ENCODE data around the gene NPB. TPM values are rescaled to one million over a fixed set of nuclear protein-coding genes. Genes with fewer than 3 reads are reported as not detected.

Gene NPB
- total and polyA plus RNA-seq, 12 donors = 0.07 to 2.5 (median 0.35) TPM; not detected in 4

DNA sequence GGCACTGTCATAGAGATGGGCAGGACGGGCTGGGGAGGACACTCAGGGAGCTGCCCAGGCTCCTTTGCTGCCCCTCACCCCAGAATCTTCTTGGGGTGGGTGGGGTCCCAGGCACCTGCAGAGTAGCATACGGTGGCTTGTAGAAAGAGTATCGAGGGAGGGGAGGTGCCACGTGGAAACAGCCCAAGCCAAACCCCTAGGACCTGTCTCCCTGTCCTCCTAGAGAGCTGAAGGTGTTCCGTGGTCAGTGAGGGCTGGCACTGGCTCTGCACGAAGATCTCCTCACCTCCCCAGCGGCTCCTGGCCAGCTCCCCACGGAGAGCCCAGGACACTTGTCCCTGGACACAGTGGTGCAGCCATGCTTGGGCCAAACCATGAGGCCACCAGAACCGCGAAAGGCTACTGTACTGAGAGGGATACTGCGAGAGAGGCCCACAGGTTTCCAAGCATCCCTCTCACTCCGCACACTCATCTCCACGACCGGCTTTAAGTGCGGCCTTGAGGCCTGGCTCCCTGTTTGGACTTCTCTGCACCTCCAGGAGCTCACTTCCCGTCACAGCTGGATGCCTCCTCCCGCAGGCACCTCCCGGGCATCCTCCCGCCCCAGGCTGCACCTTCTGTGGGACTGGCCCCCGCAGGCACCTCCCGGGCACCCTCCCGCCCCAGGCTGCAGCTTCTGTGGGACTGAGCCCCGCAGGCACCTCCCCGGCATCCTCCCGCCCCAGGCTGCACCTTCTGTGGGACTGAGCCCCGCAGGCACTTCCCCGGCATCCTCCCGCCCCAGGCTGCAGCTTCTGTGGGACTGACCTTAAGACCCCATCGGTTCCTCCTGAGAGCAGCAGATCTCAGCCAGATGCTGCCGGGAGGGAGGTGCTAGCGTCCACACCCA, 27.5 kb downstream of the NPB start:
- intact Hi-C loops (cut with DNase I) = no loop called here
- 91 to 95% (median 91%) methylated on average over 8 to 31 of the region's 31 CpGs for WGBS, 4 donors
- H3K36me3 ChIP-seq (replicated peaks in 1 of 2) = no peaks in the 10 kb centered on the region
- no peak overlapping the region for H3K27ac ChIP-seq
- H3K9me3 ChIP-seq (replicated peaks in 1 of 3) = no peaks in the 10 kb centered on the region
- TF ChIP-seq POLR2A (IDR thresholded peaks at IDR 0.05) = no peak
- TF ChIP-seq CTCF (IDR thresholded peaks at IDR 0.05) = no peak
- no peak overlapping the region for H3K4me3 ChIP-seq
- no peak for DNase-seq
- H3K27me3 ChIP-seq = no peaks in the 10 kb centered on the region
- H3K4me1 ChIP-seq (replicated peaks in 1 of 2) = peaks cover 18 to 22% of the 10 kb centered on the region in 2 donors

GRCh38 chr17:81930142-81931125, 28.4 kb downstream of the NPB start:
- H3K4me3 ChIP-seq = no peak overlapping the region
- no peaks in the 10 kb centered on the region for H3K9me3 ChIP-seq (replicated peaks in 1 of 3)
- H3K36me3 ChIP-seq (replicated peaks in 1 of 2) = no peaks in the 10 kb centered on the region
- no peaks in the 10 kb centered on the region for H3K27me3 ChIP-seq
- H3K4me1 ChIP-seq (replicated peaks in 1 of 2) = peaks cover 13 to 15% of the 10 kb centered on the region in 2 donors
- intact Hi-C loops (cut with DNase I) = no loop called here
- TF ChIP-seq CTCF (IDR thresholded peaks at IDR 0.05) (no peak), POLR2A (IDR thresholded peaks at IDR 0.05) (no peak)
- no peak overlapping the region for H3K27ac ChIP-seq
- no peak for DNase-seq
- WGBS, 4 donors = 65 to 79% (median 70%) methylated on average over 18 to 20 of the region's 20 CpGs

- intact Hi-C loops (cut with DNase I) = no loop called here
- DNase-seq = no peak
Observed at GRCh38 chr17:81931189-81931556, 29.1 kb downstream of the NPB start.

More at GRCh38 chr17:81931189-81931556, 29.1 kb downstream of the NPB start:
- Histone ChIP-seq H3K36me3 (replicated peaks in 1 of 2) (no peaks in the 10 kb centered on the region), H3K27me3 (no peaks in the 10 kb centered on the region), H3K27ac (no peak overlapping the region), H3K4me1 (replicated peaks in 1 of 2) (peaks cover 9% of the 10 kb centered on the region in 2 donors), H3K4me3 (no peak overlapping the region), H3K9me3 (replicated peaks in 1 of 3) (no peaks in the 10 kb centered on the region)
- TF ChIP-seq POLR2A (IDR thresholded peaks at IDR 0.05) (no peak), CTCF (IDR thresholded peaks at IDR 0.05) (no peak)
- 69 to 95% (median 75%) methylated on average over 7 to 13 of the region's 13 CpGs for WGBS, 4 donors

Data from adrenal gland (tissue), 12 donors.